ENCODE results near the gene DAPP1.

DAPP1 gene

DNA sequence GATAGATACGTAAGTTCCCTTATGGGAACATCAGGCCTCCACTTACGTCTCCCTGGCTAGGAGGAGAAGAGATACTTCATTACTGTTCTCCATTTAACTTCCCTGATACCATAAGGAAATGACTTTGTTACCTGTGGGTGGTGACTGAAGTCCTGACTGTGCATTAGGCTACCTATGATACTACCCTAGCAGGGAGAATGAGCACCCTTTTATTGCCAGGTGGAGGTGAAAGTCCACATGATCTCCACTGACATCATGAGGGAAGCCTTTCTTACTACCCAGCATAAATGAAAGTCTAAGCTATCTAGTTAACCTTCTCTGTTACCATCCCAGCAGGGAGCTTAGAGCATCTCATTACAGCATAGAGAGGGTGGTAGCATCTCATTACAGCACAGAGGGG, 102.0 kb downstream of the DAPP1 start:
- no peak for DNase-seq
